Stimulated activated CD4-positive, alpha-beta T cell treated with anti-CD3 and anti-CD28 coated beads, Interleukin-4, amount 100 ng/mL, for 48 hours (primary cell): Measurements from ENCODE around the gene C9orf152.
"Not testable (repeated sequence)": the region's sequence is repeated elsewhere in the genome, so short reads cannot be mapped to it uniquely, and the experiment has no call there.

Experiments used
- DNase-seq, 2 donors: peaks; one replicate each; pipeline ENCODE4 v3.0.0-alpha.2; 2020; ENCODE audit warnings: low read depth in 2 of 2

Gene C9orf152, protein sequence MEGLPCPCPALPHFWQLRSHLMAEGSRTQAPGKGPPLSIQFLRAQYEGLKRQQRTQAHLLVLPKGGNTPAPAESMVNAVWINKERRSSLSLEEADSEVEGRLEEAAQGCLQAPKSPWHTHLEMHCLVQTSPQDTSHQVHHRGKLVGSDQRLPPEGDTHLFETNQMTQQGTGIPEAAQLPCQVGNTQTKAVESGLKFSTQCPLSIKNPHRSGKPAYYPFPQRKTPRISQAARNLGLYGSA

DNA sequence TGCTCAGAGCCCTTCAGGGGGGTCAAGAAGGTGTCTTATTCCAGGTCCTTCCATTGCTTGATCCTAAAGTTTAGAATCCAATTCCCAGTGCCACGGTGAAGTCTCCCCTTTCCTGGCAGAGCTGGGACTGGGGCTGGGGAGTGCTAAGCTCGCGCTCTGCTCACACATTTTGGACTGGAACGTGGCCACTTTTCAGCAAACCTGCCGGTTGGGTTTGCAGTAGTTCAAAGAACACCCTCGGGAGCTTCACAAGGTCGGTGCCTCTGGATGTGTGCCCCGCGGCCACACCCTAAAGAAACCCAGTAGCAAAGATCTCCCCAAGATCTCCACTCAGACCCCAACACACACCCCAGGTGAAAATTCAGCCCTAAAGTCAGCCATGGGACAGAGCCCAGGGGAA, at the start of gene C9orf152:
Gene C9orf152 (minus strand): TSS at position 129 of the 400 bp plus-strand sequence. CDS start 580 bp downstream, outside the sequence.
- no peak for DNase-seq

DNA sequence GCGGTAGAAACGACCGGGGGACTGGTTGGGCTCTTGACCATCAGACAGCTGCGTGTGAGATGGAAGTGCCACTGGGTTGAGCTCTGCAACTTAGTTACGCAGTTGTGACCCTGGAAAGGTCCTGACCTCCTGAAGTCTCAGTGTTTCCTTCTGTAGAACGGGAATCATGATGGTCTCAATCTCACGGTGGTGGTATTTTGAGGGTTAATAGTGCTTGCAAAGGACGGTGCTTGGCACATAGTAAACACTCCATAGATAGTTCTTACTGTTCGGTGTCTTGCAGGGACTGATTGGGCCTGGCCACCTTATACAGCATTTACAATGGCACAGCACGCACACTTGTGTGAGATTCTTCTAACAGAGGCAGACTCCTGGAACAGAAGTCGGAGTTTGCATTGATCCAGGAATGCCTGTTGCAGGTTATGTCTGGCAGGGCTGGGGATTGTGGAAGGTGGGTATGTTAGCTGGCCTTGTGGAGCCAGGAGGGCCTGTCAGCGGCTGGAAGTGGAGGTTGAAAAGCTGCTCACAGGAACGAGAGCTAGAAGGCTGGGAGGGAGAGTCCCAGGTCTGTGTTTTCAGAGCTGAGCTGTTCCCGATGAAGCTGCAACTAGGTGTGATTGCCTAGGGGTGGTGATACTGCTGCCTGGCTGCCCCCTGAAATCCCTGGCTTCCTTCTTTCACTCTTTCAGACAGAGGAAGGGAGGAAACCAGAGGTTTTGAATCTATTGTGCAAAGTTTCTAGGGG, 49.3 kb upstream of the C9orf152 start:
- no peak for DNase-seq

DNA sequence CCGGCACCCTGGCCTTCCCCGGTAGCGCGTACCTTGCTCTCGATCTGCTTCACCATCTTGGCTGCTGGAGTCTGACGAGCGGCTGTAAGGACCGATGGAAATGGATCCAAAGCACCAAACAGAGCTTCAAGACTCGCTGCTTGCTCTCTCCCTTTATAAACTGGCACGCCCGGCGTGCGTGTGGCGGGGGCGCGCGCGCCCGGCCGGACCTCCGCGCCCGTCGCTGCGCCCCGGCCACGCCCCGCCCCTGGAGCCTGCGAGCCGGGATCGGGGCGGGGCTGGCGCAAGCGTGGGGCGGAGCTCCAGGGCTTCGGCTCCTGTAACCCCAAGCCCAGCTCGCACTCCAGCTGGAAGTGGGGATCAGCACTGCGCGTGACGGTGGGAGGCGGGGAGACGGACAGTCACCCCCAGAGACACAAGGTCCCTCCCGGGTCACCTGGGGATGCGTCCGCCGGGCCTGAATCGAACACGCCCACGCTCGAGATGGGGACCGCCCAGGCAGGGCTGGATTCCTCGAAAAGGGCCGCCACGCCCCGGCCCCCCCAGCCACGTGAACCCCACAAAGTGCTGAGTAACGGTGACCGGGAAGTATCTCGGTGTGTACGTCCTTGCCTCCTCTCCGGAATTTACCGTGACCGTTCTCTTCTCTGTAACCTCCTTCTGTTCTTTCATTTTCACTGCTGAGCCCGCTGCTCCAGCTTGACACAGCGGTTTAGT, 48.6 kb upstream of the C9orf152 start, which contains the start of gene TXN:
Gene TXN (minus strand): TSS at position 128 of the 717 bp plus-strand sequence. CDS start 72 bp downstream, at position 56.
- DNase-seq: peak; percentile 88

DNA sequence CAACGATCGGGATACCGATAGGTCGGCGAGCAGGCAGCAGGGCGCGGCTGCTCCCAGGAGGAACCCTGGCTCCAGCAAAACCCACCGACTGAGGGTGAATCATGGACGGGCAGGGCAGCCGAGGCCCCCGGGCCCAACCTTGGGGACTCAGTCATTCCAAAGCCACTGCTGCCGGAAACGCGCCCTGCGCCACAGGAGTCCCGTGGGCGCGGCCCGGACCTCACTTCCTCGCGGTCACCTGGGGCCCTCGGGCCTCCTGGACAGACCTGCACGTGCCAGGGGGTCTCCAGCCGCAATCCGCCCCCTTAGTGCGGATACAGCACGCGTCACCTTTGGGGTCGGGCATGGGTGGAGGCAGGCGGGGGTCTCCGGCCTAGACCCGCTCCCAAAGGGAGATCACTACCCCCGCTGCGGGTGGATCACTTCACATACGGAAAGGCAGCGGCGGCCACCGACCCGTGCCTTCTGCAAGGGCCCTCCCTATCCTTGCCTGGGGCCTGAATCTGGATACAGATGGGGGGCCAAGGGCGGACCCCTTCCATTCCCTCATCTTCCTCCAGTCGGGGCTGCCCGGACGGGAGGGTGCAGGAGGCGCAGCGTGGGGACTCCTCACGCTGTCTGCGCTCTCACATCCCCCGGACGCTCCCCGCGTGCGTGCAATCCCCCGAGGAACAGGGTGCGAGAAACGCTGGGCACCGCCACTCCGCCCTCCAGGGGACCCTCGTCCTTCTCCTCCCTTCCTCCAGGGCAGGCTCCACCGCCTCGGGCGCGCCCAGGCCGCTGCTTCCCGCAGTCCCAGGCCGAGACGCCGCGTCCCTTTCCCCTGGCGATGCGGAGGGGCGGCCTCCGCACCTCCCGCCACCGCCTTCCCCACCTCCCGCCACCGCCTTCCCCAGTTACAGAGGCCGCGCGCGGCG, 47.8 kb upstream of the C9orf152 start:
- DNase-seq: peak; percentile 50 to 59

DNA sequence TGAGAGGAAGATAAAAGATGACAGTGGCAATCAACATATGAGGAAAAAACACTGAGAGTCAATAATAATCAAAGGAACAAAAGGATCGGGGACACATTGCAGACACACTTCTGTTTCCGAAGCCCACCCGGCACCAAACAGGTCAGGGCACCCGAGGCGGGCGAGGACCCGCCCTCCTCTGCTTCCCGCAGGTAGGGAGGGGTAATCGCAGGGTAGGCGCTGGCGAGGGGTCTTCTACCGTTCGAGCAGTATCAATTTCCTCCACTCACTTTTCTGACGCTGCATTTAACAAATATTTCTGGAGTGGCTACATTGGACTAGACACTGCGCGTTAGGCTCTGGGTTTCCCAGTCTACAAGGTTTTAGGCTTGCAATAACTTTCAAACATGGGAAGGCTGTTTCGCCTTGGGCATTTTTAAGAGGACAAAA, 47.1 kb upstream of the C9orf152 start:
- no peak for DNase-seq

DNA sequence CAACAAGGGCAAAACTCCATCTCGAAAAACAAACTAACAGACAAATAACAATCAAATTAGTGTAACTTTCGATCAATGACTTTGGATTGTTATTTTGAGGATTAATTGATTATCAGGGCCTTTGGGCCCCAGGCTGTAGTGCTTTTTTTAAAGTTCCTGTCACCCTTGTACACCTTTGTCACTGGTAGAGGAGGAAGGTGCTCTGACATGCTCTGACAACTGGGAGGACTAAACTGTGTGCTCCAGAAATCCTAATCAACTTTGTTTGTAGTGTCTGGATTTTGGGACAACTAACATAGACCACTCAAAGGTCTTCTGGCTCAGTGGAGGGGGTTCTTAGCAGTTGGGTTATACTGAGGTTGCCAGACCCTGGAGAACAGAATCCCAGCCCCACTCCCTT, 46.5 kb upstream of the C9orf152 start:
- DNase-seq: no peak

DNA sequence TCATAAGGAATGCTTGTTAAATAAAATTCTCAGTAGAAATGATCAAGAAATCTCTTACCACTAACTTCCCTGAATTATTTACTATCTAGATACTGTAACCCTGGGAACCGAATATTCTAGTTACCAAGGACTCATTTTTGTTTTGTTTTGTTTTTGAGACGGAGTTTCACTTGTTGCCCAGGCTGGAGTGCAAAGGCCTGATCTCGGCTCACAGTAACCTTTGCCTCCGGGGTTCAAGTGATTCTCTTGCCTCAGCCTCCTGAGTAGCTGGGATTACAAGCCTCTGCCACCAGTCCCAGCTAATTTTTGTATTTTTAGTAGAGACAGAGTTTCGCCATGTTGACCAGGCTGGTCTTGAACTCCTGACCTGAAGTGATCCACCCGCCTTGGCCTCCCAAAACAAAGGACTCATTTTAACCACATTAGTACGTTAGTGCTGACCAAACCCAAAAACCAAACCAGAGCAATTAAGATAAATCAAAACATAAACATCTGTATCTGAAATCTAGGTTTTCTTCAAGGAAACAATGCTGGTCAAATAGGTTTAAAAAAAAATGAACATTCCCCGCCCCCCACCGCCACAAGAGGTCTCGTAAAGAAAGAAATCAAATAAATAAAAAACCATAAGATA, 44.7 kb upstream of the C9orf152 start:
- no peak for DNase-seq

DNA sequence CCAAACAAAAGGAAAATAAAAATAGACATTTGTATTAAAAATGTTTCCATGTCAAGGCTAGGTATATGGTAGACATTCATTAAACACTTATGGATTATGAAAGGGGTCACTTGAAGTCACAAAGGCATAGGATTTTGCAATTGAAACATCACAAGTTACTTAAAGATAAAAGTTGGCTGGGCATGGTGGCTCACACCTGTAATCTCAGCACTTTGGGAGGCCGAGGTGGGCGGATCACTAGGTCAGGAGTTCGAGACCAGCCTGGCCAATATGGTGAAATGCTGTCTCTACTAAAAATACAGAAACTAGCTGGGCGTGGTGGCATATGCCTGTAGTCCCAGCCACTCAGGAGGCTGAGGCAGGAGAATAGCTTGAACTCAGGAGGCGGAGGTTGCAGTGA, 43.8 kb upstream of the C9orf152 start:
- not testable (repeated sequence) for DNase-seq

DNA sequence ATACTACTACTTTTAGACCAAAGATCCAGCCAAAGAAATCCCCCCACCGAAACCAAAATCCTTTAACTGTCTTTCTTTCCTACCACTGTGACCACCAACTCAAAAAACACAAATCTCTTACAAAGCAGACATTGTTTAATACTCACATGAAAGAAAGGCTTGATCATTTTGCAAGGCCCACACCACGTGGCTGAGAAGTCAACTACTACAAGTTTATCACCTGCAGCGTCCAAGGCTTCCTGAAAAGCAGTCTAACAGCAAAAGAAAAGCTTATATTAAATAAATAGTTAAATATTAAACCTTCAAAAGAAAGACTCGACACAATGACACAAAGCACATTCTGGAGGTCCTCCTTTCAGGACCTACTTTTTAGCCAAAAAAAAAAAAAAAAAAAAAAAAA, 43.3 kb upstream of the C9orf152 start:
- no peak for DNase-seq

DNA sequence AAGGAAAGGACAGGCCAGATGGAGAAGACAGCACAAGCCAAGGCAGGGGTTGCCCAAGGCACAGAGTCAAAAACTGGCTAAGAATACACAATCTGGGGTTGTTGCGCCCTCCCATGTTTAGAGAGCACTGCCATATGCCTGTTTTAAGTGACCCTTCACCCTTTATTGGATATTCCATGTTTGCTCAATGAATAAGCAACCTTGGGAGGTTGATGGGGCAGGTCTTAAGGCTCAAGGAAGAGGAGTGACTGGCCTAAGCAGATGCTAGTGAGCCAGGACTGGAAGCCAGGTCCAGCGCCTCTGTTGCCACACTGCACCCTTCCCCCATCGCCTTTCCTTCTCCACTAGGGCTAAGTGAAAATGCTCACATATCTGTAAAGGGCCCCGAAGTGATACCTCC, 41.6 kb upstream of the C9orf152 start:
- no peak for DNase-seq

DNA sequence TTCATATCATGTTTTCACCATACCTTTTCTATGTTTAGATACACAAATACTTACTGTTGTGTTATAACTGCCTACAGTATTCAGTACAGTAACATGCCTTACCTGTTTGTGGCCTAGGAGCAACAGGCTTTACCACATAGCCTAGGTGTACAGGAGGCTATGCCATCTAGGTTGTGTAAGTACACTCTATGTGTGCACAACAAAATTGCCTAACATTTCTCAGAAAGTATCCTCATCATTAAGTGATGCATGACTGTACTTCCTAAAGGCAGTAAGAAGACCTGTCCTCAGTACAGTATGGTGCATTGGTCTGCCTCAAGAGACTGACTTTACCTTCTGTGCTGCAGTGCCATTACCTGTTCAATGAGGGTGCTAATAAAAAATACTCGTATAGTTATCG, 40.4 kb upstream of the C9orf152 start:
- no peak for DNase-seq

DNA sequence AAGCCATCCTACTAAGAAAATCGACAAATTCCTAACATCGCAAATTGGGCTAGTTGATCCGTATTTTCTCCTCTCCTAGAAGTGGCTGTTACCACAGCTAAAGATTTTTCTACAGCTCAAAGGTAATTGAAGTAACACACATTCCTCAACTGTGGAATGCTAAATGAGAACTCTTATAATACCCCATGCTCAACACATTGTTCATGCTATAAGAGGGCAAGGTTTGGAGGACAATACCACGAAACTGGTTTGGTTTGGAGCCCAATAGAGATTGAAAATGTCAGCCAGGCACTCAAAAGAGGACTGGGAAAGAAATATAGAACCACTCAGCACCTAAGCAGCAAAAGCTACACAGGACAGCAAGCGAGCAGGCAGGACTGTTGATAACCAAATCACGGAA, 38.3 kb upstream of the C9orf152 start:
- DNase-seq: no peak

DNA sequence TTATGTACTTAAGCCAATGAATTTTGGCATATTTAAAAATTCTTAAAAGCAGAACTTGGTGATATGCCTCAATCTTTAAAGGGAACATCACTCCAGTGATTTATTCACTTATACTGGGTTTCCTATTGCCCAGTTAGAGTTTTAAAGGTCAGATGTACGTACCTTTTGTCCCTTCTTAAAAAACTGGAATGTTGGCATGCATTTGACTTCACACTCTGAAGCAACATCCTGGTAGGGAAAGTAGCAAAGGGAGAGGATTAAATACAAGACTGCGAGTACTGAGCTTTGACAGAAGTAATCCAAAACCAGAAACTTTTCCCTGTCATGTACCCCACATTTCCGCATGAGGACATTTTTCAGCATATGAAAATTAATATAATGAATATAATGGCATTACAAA, 36.7 kb upstream of the C9orf152 start:
- DNase-seq: no peak

DNA sequence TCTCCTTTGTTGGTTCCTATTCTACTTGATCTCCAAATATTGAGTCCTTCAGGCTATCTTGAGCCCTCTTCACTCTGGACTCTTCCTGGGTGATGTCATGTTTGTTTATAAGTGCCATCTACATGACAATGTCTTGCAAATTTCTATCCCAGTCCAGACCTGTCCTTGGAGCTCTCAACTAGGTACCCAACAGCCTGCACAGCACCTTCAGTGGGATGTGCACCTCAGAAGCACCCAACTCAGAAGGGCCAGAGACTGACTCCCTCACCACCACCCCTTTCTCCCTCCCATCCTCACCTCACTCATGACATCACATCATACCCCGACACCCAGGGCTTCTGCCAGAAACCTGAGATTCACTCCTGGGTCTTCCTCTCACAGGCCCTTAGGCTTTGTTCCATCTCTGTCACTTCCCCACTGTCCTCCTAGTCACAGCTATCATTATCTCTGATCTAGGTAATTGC, 33.9 kb upstream of the C9orf152 start:
- no peak for DNase-seq

DNA sequence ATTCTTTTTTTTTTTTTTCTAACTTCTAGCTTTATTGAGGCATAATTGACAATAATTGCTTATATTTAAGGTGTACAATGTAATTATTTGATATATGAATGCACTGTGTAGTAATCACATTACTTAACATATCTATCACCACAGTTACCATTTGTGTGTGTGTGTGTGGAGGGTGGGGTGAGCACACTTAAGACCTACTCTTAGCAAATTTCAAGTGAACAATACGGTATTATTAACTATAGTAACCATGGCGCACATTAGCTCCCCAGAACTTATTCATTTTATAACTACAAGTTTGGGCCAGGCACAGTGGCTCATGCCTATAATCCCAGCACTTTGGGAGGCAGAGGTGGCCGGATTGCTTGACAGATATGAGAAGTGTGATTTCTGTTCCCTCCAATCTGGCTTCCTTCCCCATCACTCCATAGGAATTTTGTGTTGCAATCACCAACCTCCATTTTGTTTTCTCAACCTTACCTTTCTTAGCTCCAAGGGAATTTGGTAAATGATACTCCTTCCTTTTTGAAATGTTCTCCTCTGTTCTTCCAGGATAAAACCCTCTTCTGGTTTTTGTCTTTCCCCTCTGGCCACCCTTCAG, 33.4 kb upstream of the C9orf152 start:
- no peak for DNase-seq

DNA sequence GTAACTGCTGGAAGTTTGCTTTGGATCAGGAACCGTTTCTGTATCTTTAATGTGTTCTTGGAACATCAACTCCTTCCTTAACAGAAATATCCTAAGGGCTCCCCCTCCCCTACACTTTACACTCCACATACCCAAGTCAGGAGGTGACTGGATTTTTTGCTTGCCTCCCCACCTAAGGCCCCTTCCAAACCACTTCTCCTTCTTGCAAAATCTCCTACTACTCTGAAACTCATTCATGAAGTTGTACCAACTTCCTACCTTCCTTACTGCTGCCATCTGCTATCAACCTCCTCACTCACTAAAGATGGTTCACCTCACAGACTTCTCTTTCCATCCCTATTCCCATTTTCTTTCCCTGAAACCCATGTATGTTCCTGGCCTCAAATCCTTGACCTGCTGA, 32.2 kb upstream of the C9orf152 start:
- no peak for DNase-seq

DNA sequence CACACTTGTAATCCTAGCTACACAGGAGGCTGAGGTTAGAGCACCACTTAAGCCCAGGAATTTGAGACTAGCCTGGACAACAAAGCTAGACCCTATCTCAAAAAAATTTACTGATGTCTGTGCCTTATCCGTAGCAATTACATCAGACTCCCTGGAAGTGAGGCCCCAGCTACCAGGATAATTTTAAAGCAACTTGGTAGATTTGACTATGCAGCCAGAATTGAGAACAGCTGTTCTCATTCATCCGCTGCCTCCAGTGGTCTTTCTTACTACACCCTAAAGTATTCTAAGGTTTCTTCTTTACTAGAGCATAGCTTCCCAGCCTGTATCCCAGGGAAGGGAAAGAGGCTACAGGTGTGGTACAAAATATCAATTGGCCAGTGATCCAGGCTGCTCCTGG, 20.4 kb upstream of the C9orf152 start:
- DNase-seq: no peak

DNA sequence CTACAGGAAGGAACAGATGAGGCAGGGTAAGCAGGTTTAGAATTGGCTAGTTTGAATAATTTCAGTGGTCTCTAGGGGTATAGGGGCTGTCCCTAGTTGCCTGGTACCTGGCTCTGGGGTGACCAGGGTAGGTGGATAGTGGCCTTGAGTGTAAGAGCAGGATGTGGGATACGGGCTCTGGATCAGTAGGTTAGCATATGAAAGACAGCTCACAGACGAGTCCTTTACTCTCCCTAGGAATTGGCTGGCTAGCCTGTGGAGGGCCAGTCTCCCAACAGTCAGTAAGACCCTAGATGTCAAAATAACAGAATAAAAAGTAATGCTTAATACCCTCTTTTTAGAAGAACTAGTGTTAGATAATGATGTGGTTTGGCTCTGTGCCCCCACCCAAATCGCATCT, 16.6 kb upstream of the C9orf152 start:
- DNase-seq: no peak

DNA sequence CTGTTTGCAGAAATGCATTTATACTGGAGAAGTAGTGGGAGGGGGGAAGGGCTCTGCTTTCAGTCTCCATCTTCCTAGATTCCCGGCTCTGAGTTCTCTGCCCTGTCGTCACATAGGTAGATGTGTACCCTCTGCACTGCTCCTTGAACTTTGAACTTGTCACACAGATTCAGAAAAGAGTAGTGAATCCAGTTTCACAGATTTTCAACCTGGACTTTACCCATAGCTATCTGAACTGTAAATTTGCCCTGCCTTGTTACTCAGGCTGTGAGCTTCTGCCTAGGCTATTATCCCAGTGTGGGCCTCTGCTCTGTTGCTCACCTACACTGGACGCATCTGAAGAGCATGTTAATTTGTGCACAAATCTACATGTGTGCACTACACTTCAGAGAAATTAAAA, 12.8 kb upstream of the C9orf152 start:
- DNase-seq: no peak

DNA sequence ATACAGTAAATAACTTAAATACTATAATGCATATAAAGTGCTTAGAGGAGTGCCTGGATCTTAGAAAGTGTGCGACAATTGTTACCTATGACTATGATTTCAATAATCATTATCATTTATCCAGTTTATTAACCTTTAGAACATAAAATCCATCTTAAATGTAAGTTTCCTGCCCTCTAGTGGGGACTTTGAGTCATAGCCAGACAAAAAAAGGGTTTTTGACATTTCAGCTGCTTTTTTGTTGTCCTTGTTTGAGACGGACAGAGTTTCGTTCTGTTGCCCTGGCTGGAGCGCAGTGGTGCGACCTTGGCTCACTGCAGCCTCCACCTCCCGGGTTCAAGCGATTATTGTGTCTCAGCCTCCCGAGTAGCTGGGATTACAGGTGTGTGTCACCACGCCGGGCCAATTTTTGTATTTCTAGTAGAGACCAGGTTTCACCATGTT, 9.7 kb upstream of the C9orf152 start:
- no peak for DNase-seq
